ENCODE measurements around the gene TCF21. TPM values are rescaled to one million over a fixed set of nuclear protein-coding genes. Genes with fewer than 3 reads are reported as not detected.
A peak's percentile ranks its signal among the peaks of the same experiment; 100 is the strongest.

TCF21 gene
- total and polyA plus RNA-seq, 2 of the 4 experiments (the other 2 are of a cell fraction): 6.6 to 10.0 TPM

DNA sequence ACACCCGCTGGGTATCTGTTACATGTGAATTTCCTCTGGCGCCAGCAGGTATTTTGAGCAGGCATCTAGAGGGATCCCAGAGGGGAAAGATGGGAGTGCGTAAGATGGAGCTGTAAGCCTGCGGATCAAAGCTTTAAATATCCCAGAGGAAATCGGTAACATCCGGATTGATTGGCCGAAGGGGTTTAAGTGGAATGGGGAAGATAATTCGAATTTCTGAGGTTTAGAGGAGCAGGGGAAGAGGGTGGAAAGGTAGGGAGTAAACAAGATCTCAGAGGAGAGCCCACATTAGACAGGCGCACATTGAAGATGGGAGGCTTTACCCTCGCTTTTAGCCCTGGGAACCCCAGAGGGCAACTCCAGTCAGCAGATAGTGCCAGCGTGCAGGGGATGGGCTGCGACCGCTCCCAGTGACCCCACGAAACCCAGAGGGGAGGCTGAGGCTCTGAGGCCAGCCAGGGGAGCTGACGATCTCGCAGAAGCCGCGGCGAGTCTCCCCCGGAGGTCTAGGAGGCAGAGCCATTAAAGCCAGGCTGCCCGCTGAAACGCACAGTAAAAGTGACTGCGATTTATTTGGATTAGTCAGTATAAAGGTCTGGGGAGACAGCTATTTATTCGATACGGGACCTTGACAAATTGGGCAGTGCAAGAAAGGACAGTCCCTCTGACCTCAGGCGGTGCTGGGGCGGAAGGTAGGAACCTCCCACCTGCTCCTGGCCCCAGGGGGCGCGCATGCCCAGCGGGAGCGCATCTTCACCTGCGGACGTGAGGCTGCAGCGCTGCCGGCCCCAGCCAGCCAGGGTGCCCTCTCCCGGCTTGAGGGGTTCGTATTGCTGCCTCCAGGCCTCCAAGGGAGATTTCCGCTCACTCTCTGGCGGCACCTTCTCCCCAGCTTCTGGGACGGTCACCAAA is 34.3 kb upstream of the TCF21 start:
- H3K27me3 ChIP-seq (ENCODE audit: control insufficient read depth, insufficient read depth, low read length): no peaks in the 10 kb centered on the region
- no peak overlapping the region for H3K4ac ChIP-seq (ENCODE audit: low read depth, low read length)
- H2AK9ac ChIP-seq (replicated peaks; ENCODE audit: low read depth, low read length, poor library complexity): no peak overlapping the region
- no peaks in the 10 kb centered on the region for H3K9me1 ChIP-seq (ENCODE audit: insufficient read depth, low read length)
- H3K4me3 ChIP-seq (ENCODE audit: insufficient read depth, low read depth, low read length): peak overlapping the region; percentile 25
- H2AFZ ChIP-seq (replicated peaks; ENCODE audit: low read length, poor library complexity): peak overlapping the region; percentile 84
- peak overlapping the region; percentile 14; the same call in 1 of the 2 replicates for H2BK20ac ChIP-seq (ENCODE audit: low read depth, low read length)
- WGBS, 2 experiments (ENCODE audit: extremely low coverage in 2 of 2, insufficient read length in 1 of 2): 38% methylated on average over 18 of the region's 40 CpGs; no CpG with 5 or more reads in 1 of the 2 experiments
- no peaks in the 10 kb centered on the region for H4K20me1 ChIP-seq (ENCODE audit: insufficient read depth, low read length)
- 0 out of 2 replicates have a peak overlapping the region, but pooled peaks have one; percentile 42 for H3K23ac ChIP-seq (ENCODE audit: low read depth, low read length)
- H4K5ac ChIP-seq (ENCODE audit: low read depth, low read length): no peak overlapping the region
- H3K4me1 ChIP-seq (ENCODE audit: control insufficient read depth, insufficient read depth, low read length): no peaks in the 10 kb centered on the region
- DNase-seq (no peak), ATAC-seq (ENCODE audit: low read depth) (no peak)
- intact Hi-C loops (cut with micrococcal nuclease): no loop called here
- no peak overlapping the region for H3K14ac ChIP-seq (replicated peaks; ENCODE audit: low read depth, low read length)
- H3K79me1 ChIP-seq (ENCODE audit: low read depth in 1 of 2, low read length in 2 of 2): no peaks in the 10 kb centered on the region
- no TSS peak for BruUV-seq (replicated peaks)
- no peak overlapping the region for H3K27ac ChIP-seq (ENCODE audit: insufficient read depth, low read length)
- H2AK5ac ChIP-seq (ENCODE audit: low read depth, low read length): no peak overlapping the region
- no peak overlapping the region for H4K91ac ChIP-seq (ENCODE audit: insufficient read depth, low read depth, low read length)
- in situ Hi-C loops (cut with MboI; ENCODE audit: low sequenced_read_pairs): no loop called here
- H3K36me3 ChIP-seq (ENCODE audit: control insufficient read depth, insufficient read depth, low read length): no peaks in the 10 kb centered on the region
- H3K9me3 ChIP-seq (ENCODE audit: control insufficient read depth, insufficient read depth, low read length): no peaks in the 10 kb centered on the region
- no peak overlapping the region for H3K9ac ChIP-seq (ENCODE audit: low read depth, low read length)
- no peak overlapping the region for H2BK5ac ChIP-seq (ENCODE audit: low read depth, low read length, poor library complexity, severe bottlenecking)
- H4K8ac ChIP-seq (ENCODE audit: low read depth in 2 of 2, low read length in 2 of 2): no peak overlapping the region
- no peak overlapping the region for H3K56ac ChIP-seq (ENCODE audit: extremely low read depth, insufficient read depth, low read length)
- H3K4me2 ChIP-seq (ENCODE audit: low read depth, low read length): peak overlapping the region; percentile 78
- no peak overlapping the region; the same call in 1 of the 2 replicates for H3K18ac ChIP-seq (ENCODE audit: low read depth, low read length)
- H2BK15ac ChIP-seq (ENCODE audit: low read depth, low read length): no peak overlapping the region
- H2BK120ac ChIP-seq (ENCODE audit: low read depth, low read length): no peak overlapping the region
- TF ChIP-seq MXI1 (IDR thresholded peaks at IDR 0.05; ENCODE audit: borderline replicate concordance, low read depth, low read length): no peak
- no peak for TF ChIP-seq NFE2L2 (IDR thresholded peaks at IDR 0.05; ENCODE audit: low read depth, low read length)
- TF ChIP-seq, protein P1, sequence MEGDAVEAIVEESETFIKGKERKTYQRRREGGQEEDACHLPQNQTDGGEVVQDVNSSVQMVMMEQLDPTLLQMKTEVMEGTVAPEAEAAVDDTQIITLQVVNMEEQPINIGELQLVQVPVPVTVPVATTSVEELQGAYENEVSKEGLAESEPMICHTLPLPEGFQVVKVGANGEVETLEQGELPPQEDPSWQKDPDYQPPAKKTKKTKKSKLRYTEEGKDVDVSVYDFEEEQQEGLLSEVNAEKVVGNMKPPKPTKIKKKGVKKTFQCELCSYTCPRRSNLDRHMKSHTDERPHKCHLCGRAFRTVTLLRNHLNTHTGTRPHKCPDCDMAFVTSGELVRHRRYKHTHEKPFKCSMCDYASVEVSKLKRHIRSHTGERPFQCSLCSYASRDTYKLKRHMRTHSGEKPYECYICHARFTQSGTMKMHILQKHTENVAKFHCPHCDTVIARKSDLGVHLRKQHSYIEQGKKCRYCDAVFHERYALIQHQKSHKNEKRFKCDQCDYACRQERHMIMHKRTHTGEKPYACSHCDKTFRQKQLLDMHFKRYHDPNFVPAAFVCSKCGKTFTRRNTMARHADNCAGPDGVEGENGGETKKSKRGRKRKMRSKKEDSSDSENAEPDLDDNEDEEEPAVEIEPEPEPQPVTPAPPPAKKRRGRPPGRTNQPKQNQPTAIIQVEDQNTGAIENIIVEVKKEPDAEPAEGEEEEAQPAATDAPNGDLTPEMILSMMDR (conservative IDR thresholded peaks at IDR 0.05; ENCODE audit: low read depth, low read length): 0 out of 2 replicates have a peak, but pooled peaks have one; percentile 3
- no peak for TF ChIP-seq SMC3 (IDR thresholded peaks at IDR 0.05; ENCODE audit: low read depth, low read length)
- no peak for TF ChIP-seq CEBPB (IDR thresholded peaks at IDR 0.05; ENCODE audit: low read depth, low read length)
- no peak for TF ChIP-seq BHLHE40 (IDR thresholded peaks at IDR 0.05; ENCODE audit: low read depth, low read length)
- TF ChIP-seq RCOR1 (IDR thresholded peaks at IDR 0.05; ENCODE audit: insufficient replicate concordance, low read length): no peak
- TF ChIP-seq, protein P2, sequence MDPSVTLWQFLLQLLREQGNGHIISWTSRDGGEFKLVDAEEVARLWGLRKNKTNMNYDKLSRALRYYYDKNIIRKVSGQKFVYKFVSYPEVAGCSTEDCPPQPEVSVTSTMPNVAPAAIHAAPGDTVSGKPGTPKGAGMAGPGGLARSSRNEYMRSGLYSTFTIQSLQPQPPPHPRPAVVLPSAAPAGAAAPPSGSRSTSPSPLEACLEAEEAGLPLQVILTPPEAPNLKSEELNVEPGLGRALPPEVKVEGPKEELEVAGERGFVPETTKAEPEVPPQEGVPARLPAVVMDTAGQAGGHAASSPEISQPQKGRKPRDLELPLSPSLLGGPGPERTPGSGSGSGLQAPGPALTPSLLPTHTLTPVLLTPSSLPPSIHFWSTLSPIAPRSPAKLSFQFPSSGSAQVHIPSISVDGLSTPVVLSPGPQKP (IDR thresholded peaks at IDR 0.05; ENCODE audit: borderline replicate concordance, low read depth, low read length): no peak
- CTCF ChIA-PET: no interaction called here
- dilution Hi-C loops (cut with HindIII; ENCODE audit: low sequenced_read_pairs, unreplicated experiment): no loop called here
- POLR2A ChIA-PET (ENCODE audit: unreplicated experiment): no interaction called here

Data from IMR-90 (cell line).